Kidney (tissue), 14 donors: ENCODE measurements around the gene PKD1. TPM values are rescaled to one million over a fixed set of nuclear protein-coding genes. Genes with fewer than 3 reads are reported as not detected.

ENCODE experiments used
- DNase-seq, 5 donors: peaks; one replicate each; pipeline ENCODE4 v3.0.0-alpha.2; 2013 to 2020
- FAIRE-seq: peaks from 2 replicates; lab custom pipeline; 2012; peaks lifted over from hg19 to GRCh38; lab: Jason Lieb, UNC
- H3K27ac ChIP-seq, 2 donors: one replicate each; pipeline ENCODE4 v1.7.0; 2013; ENCODE audit warnings: low read depth in 2 of 2, low read length in 2 of 2, inconsistent platforms in 1 of 2
- H3K27me3 ChIP-seq: one replicate; pipeline ENCODE4 v1.7.1; 2013; ENCODE audit warnings: low read length, inconsistent platforms; ENCODE audit not compliant: control insufficient read depth, insufficient read depth
- H3K36me3 ChIP-seq, 3 donors: one replicate each; pipeline versions ENCODE4 v1.7.0 to v1.7.1; 2013; ENCODE audit warnings: low read length in 3 of 3, control low read depth in 1 of 3, inconsistent platforms in 1 of 3; ENCODE audit not compliant: insufficient read depth in 3 of 3, control insufficient read depth in 2 of 3
- H3K4me1 ChIP-seq, 3 donors: one replicate each; pipeline versions ENCODE4 v1.7.0 to v1.7.1; 2013; ENCODE audit warnings: low read length in 3 of 3, inconsistent platforms in 1 of 3, low read depth in 1 of 3; ENCODE audit not compliant: control insufficient read depth in 2 of 3, insufficient read depth in 2 of 3
- H3K4me3 ChIP-seq, 3 donors: one replicate each; pipeline versions ENCODE4 v1.7.0 to v1.8.1; 2013; ENCODE audit warnings: low read length in 3 of 3, control low read depth in 1 of 3, inconsistent platforms in 1 of 3
- H3K9ac ChIP-seq, 3 donors: one replicate each; pipeline versions ENCODE4 v1.7.0 to v1.7.1; 2013; ENCODE audit warnings: low read length in 3 of 3, control low read depth in 1 of 3, inconsistent platforms in 1 of 3
- H3K9me3 ChIP-seq, 3 donors: one replicate each; pipeline versions ENCODE4 v1.7.0 to v1.7.1; 2013; ENCODE audit warnings: low read length in 3 of 3, control low read depth in 1 of 3, inconsistent platforms in 1 of 3; ENCODE audit not compliant: control insufficient read depth in 2 of 3, insufficient read depth in 1 of 3
- CTCF ChIP-seq: IDR thresholded peaks from 3 replicates; pipeline ENCODE4 v1.5.1; 2012; ENCODE audit warnings: mild to moderate bottlenecking, moderate library complexity, borderline replicate concordance; ENCODE audit not compliant: insufficient read depth; ENCODE audit errors: extremely low read depth
- intact Hi-C: fragments of 100-400 bp; cut with DNase I; formaldehyde crosslinking; loops from one replicate; pipeline ENCODE4 v1.11.1; 2022
- polyA plus RNA-seq: library from polyadenylated mRNA; stranded (reverse); fragments of 350-450 nt; fragmentation: Illumina TruSeq; extraction: RNeasy Lipid Tissue Mini Kit (QIAGEN cat#74804); gene quantifications from one replicate; pipeline ENCODE4 v1.2.3, GENCODE V29; 2014; ENCODE audit warnings: low read depth, low replicate concordance; ENCODE audit not compliant: insufficient read depth
- total RNA-seq: library from RNA; stranded (reverse); fragmentation: NEBNext Ultra II Directional; extraction: Animal tissue kit (Norgen Biotek cat#: 25700); gene quantifications from one replicate; pipeline ENCODE4 v1.2.1, GENCODE V29; 2021
- donor health status: control.
- donor health status: control.
- donor health status: control.
- donor health status: control.
- donor health status: control.
- donor health status: DM: yes; HTN: yes; CAD: no.
- donor health status: Normal renal cell carcinoma (clear cell type).

The PKD1 gene
- total and polyA plus RNA-seq, 2 donors from 2014 or later, result 16.2 to 88.3 TPM

- H3K4me1 ChIP-seq, result peaks cover 0 to 68% (median 13%) of the 10 kb centered on the region in 3 donors
- no peaks in the 10 kb centered on the region for H3K9me3 ChIP-seq
- H3K36me3 ChIP-seq, result peaks cover 0 to 3% (median 0%) of the 10 kb centered on the region in 3 donors
- peak overlapping the region; percentile 63 to 99 (median 96) for H3K4me3 ChIP-seq
- TF ChIP-seq CTCF, result no peak
- peak overlapping the region; percentile 2 to 90 (median 49) for H3K9ac ChIP-seq
- peak overlapping the region in 1 of 2 donors; percentile 30 for H3K27ac ChIP-seq
- intact Hi-C loops, result no loop called here
- FAIRE-seq (no peak), DNase-seq (peak in 4 of 5 donors; percentile 45 to 79 (median 66))
- H3K27me3 ChIP-seq, result no peaks in the 10 kb centered on the region
These were observed 17.2 kb upstream of the PKD1 start for GRCh38 chr16:2152695-2153506.

GRCh38 chr16:2151188-2152091 lies 15.7 kb upstream of the PKD1 start:
- Histone ChIP-seq H3K9ac (peak overlapping the region in 1 of 3 donors; percentile 12), H3K4me3 (no peak overlapping the region), H3K27me3 (no peaks in the 10 kb centered on the region), H3K36me3 (peaks cover 0 to 3% (median 0%) of the 10 kb centered on the region in 3 donors), H3K9me3 (no peaks in the 10 kb centered on the region), H3K4me1 (peaks cover 0 to 58% (median 13%) of the 10 kb centered on the region in 3 donors), H3K27ac (no peak overlapping the region)
- DNase-seq, result peak in 1 of 5 donors; percentile 66
- intact Hi-C loops, result no loop called here
- no peak for FAIRE-seq
- no peak for TF ChIP-seq CTCF

- Histone ChIP-seq H3K36me3 (peaks cover 0 to 3% (median 0%) of the 10 kb centered on the region in 3 donors), H3K9me3 (no peaks in the 10 kb centered on the region), H3K27ac (no peak overlapping the region), H3K27me3 (no peaks in the 10 kb centered on the region), H3K4me1 (peaks cover 0 to 54% (median 13%) of the 10 kb centered on the region in 3 donors), H3K4me3 (no peak overlapping the region), H3K9ac (peak overlapping the region in 1 of 3 donors; percentile 12)
- DNase-seq (peak in 1 of 5 donors; percentile 73), FAIRE-seq (no peak)
- no peak for TF ChIP-seq CTCF
- intact Hi-C loops, result no loop called here
These were observed 14.9 kb upstream of the PKD1 start for GRCh38 chr16:2150418-2151187.
